Mesenchymal stem cell (in vitro differentiated cells and primary cell): ENCODE data around the gene AIF1.

Source experiments
- DNase-seq: peaks from one replicate; pipeline ENCODE4 v3.0.0-alpha.2; 2013
- H2AFZ ChIP-seq: one replicate; pipeline ENCODE4 v1.6.1; 2013; ENCODE audit warnings: low read depth, mild to moderate bottlenecking, control low read depth, inconsistent platforms, low read length, moderate library complexity
- H2AK5ac ChIP-seq: 2 replicates; pipeline ENCODE4 v1.6.1; 2013; ENCODE audit warnings: low read length, moderate library complexity, mild to moderate bottlenecking, inconsistent platforms; ENCODE audit not compliant: severe bottlenecking
- H2BK120ac ChIP-seq: one replicate; pipeline ENCODE4 v1.6.1; 2013; ENCODE audit warnings: low read depth, mild to moderate bottlenecking, inconsistent platforms, low read length, moderate library complexity
- H2BK12ac ChIP-seq, 2 experiments: one replicate each; pipeline ENCODE4 v1.6.1; 2013; ENCODE audit warnings: inconsistent platforms in 2 of 2, low read length in 2 of 2, mild to moderate bottlenecking in 2 of 2, moderate library complexity in 2 of 2, control low read depth in 1 of 2
- H2BK15ac ChIP-seq: one replicate; pipeline ENCODE4 v1.6.1; 2013; ENCODE audit warnings: mild to moderate bottlenecking, low read depth, inconsistent platforms; ENCODE audit not compliant: poor library complexity, severe bottlenecking
- H2BK5ac ChIP-seq: 2 replicates; pipeline ENCODE4 v1.6.1; 2013; ENCODE audit warnings: low read depth, mild to moderate bottlenecking, low read length, control low read depth, inconsistent platforms; ENCODE audit not compliant: poor library complexity, severe bottlenecking
- H3K14ac ChIP-seq, 2 experiments: one replicate each; pipeline ENCODE4 v1.6.1; 2013; ENCODE audit warnings: inconsistent platforms in 2 of 2, low read length in 2 of 2, control low read depth in 1 of 2, mild to moderate bottlenecking in 1 of 2, moderate library complexity in 1 of 2
- H3K18ac ChIP-seq, 2 experiments: one replicate each; pipeline ENCODE4 v1.6.1; 2013; ENCODE audit warnings: inconsistent platforms in 2 of 2, low read length in 2 of 2, control low read depth in 1 of 2, low read depth in 1 of 2, mild to moderate bottlenecking in 1 of 2
- H3K23ac ChIP-seq, 2 experiments: one replicate each; pipeline ENCODE4 v1.6.1; 2013; ENCODE audit warnings: inconsistent platforms in 2 of 2, low read length in 2 of 2, mild to moderate bottlenecking in 2 of 2, moderate library complexity in 2 of 2, control low read depth in 1 of 2
- H3K27ac ChIP-seq: 2 replicates; pipeline ENCODE4 v1.5.1; 2013; ENCODE audit warnings: mild to moderate bottlenecking, moderate library complexity, low read length, control low read depth, inconsistent platforms; ENCODE audit not compliant: poor library complexity, severe bottlenecking
- H3K27me3 ChIP-seq, 2 experiments: 2 replicates each; pipeline versions ENCODE4 v1.6.1 to v1.7.0; 2013; ENCODE audit warnings: low read length in 2 of 2, mild to moderate bottlenecking in 2 of 2, moderate library complexity in 2 of 2, control low read depth in 1 of 2, inconsistent platforms in 1 of 2; ENCODE audit not compliant: control insufficient read depth in 1 of 2, insufficient read depth in 1 of 2
- H3K36me3 ChIP-seq, 2 experiments: 2 replicates each; pipeline versions ENCODE4 v1.6.1 to v1.7.0; 2013; ENCODE audit warnings: low read length in 2 of 2, control low read depth in 1 of 2, inconsistent platforms in 1 of 2, low read depth in 1 of 2, mild to moderate bottlenecking in 1 of 2; ENCODE audit not compliant: insufficient read depth in 2 of 2, control insufficient read depth in 1 of 2
- H3K4ac ChIP-seq, 2 experiments: one replicate each; pipeline ENCODE4 v1.6.1; 2013; ENCODE audit warnings: inconsistent platforms in 2 of 2, low read length in 2 of 2, mild to moderate bottlenecking in 2 of 2, moderate library complexity in 2 of 2, control low read depth in 1 of 2, low read depth in 1 of 2
- H3K4me1 ChIP-seq: 2 replicates; pipeline ENCODE4 v1.6.1; 2013; ENCODE audit warnings: low read depth, low read length, control low read depth; ENCODE audit not compliant: control insufficient read depth, insufficient read depth
- H3K4me2 ChIP-seq: 2 replicates; pipeline ENCODE4 v1.6.1; 2013; ENCODE audit warnings: low read length, mild to moderate bottlenecking, inconsistent platforms; ENCODE audit not compliant: poor library complexity, severe bottlenecking
- H3K4me3 ChIP-seq, 2 experiments: 2 replicates each; pipeline versions ENCODE4 v1.5.1 to v1.7.0; 2013; ENCODE audit warnings: low read length in 2 of 2, mild to moderate bottlenecking in 2 of 2, control low read depth in 1 of 2, low read depth in 1 of 2; ENCODE audit not compliant: insufficient read depth in 1 of 2
- H3K79me1 ChIP-seq: replicated peaks from 2 replicates; pipeline ENCODE4 v1.6.1; 2013; ENCODE audit warnings: mild to moderate bottlenecking, control low read depth, low read length, inconsistent platforms; ENCODE audit not compliant: poor library complexity, severe bottlenecking
- H3K9ac ChIP-seq: 2 replicates; pipeline ENCODE4 v1.7.0; 2013; ENCODE audit warnings: mild to moderate bottlenecking, low read length, moderate library complexity
- H3K9me3 ChIP-seq: 2 replicates; pipeline ENCODE4 v1.7.0; 2013; ENCODE audit warnings: mild to moderate bottlenecking, low read length; ENCODE audit not compliant: control insufficient read depth
- H4K8ac ChIP-seq: one replicate; pipeline ENCODE4 v1.6.1; 2013; ENCODE audit warnings: inconsistent platforms, mild to moderate bottlenecking, low read length, moderate library complexity
- H4K91ac ChIP-seq: one replicate; pipeline ENCODE4 v1.6.1; 2013; ENCODE audit warnings: mild to moderate bottlenecking, low read length, inconsistent platforms
- WGBS: methylation state at CpG from one replicate; pipeline ENCODE4 v1.1.7; 2013; ENCODE audit warnings: mixed read lengths; 5-methylcytosine and 5-hydroxymethylcytosine counted together

The AIF1 gene

DNA sequence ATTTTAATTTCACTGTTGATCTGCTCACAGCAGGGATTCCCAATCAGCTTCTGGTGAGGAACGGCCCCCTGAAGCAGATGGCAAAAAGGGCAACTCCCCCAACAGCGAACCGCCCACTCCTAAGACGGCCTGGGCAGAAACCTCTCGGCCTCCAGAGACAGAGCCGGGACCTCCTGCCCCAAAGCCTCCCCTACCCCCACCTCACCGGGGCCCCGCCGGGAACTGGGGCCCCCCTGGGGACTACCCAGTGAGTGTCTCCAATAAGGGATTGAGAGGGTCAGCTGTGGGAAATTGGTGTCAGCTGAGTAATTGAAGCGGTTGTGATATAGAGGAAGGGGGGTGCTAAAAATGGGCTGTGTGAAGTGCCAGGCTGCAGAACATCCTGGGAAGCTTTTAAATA, 11.9 kb downstream of the AIF1 start:
- DNase-seq: no peak
- no peaks in the 10 kb centered on the region for H3K9me3 ChIP-seq

DNA sequence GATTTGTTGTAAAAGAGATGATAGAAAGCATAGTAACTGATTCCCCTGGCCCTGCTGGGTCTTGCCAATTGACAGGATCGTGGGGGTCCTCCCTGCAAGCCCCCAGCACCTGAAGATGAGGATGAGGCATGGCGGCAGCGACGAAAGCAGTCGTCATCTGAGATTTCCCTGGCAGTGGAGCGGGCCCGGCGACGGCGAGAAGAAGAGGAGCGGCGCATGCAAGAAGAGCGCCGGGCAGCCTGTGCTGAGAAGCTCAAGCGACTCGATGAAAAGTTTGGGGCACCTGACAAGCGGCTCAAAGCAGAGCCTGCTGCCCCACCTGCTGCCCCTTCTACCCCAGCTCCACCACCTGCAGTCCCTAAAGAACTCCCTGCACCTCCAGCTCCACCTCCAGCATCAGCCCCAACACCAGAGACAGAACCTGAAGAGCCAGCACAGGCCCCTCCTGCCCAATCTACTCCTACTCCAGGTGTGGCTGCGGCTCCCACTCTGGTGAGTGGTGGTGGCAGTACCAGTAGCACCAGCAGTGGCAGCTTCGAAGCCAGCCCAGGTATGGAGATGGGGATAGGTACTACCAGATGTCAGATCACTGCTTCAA, 12.8 kb downstream of the AIF1 start:
- Histone ChIP-seq H3K14ac (no peak overlapping the region), H4K91ac (no peak overlapping the region), H3K4ac (no peak overlapping the region), H3K18ac (no peak overlapping the region), H2BK5ac (no peak overlapping the region), H3K23ac (no peak overlapping the region), H3K27me3 (no peaks in the 10 kb centered on the region), H3K9me3 (no peaks in the 10 kb centered on the region), H3K4me1 (peaks cover 7% of the 10 kb centered on the region), H3K4me3 (no peak overlapping the region), H2BK120ac (no peak overlapping the region), H2AK5ac (no peak overlapping the region), H3K4me2 (no peak overlapping the region), H3K9ac (no peak overlapping the region), H2AFZ (no peak overlapping the region), H3K27ac (no peak overlapping the region), H3K79me1 (peaks cover 18% of the 10 kb centered on the region), H2BK15ac (no peak overlapping the region), H4K8ac (no peak overlapping the region), H3K36me3 (peaks cover 93 to 98% of the 10 kb centered on the region in 2 experiments), H2BK12ac (no peak overlapping the region)
- 99% methylated on average over 19 of the region's 19 CpGs for WGBS
- DNase-seq: no peak

More for the DNA sequence above, 11.9 kb downstream of the AIF1 start:
- Histone ChIP-seq H3K18ac (no peak overlapping the region), H3K36me3 (peaks cover 88 to 93% of the 10 kb centered on the region in 2 experiments), H2BK12ac (no peak overlapping the region), H3K4me1 (peaks cover 10% of the 10 kb centered on the region), H3K14ac (no peak overlapping the region), H2BK5ac (no peak overlapping the region), H3K4ac (no peak overlapping the region), H4K8ac (no peak overlapping the region), H4K91ac (no peak overlapping the region), H3K27me3 (no peaks in the 10 kb centered on the region), H3K4me3 (no peak overlapping the region), H3K27ac (no peak overlapping the region), H3K9ac (no peak overlapping the region), H3K23ac (no peak overlapping the region), H2AFZ (no peak overlapping the region), H2AK5ac (no peak overlapping the region), H2BK120ac (no peak overlapping the region), H3K4me2 (no peak overlapping the region), H3K79me1 (peaks cover 16% of the 10 kb centered on the region), H2BK15ac (no peak overlapping the region)
- WGBS: 98% methylated on average over 5 of the region's 10 CpGs

DNA sequence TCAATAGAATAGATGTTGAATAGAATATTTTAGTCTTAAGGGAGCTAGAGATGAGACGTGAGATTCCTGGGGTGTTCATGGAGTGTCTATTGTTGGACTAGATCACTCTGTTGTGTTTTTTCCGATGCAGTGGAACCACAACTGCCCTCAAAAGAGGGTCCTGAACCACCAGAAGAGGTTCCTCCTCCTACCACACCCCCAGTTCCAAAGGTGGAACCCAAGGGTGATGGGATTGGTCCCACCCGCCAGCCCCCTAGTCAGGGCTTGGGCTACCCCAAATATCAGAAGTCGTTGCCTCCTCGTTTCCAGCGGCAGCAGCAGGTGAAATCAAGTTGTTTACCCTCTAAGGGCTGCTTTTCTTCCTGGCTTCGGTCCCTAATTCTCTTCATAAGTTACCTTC, 14.0 kb downstream of the AIF1 start:
- Histone ChIP-seq H3K9ac (no peak overlapping the region), H3K4me2 (no peak overlapping the region), H2BK12ac (no peak overlapping the region), H3K14ac (no peak overlapping the region), H3K4me1 (peaks cover 3% of the 10 kb centered on the region), H2AFZ (no peak overlapping the region), H3K79me1 (peaks cover 22% of the 10 kb centered on the region), H2BK15ac (no peak overlapping the region), H3K36me3 (peaks cover 96 to 100% of the 10 kb centered on the region in 2 experiments), H3K27ac (no peak overlapping the region), H4K8ac (no peak overlapping the region), H2BK5ac (no peak overlapping the region), H3K4ac (no peak overlapping the region), H4K91ac (no peak overlapping the region), H2AK5ac (no peak overlapping the region), H3K27me3 (no peaks in the 10 kb centered on the region), H3K18ac (no peak overlapping the region), H3K23ac (no peak overlapping the region), H3K9me3 (no peaks in the 10 kb centered on the region), H3K4me3 (no peak overlapping the region), H2BK120ac (no peak overlapping the region)
- no peak for DNase-seq
- 96% methylated on average over 6 of the region's 7 CpGs for WGBS

DNA sequence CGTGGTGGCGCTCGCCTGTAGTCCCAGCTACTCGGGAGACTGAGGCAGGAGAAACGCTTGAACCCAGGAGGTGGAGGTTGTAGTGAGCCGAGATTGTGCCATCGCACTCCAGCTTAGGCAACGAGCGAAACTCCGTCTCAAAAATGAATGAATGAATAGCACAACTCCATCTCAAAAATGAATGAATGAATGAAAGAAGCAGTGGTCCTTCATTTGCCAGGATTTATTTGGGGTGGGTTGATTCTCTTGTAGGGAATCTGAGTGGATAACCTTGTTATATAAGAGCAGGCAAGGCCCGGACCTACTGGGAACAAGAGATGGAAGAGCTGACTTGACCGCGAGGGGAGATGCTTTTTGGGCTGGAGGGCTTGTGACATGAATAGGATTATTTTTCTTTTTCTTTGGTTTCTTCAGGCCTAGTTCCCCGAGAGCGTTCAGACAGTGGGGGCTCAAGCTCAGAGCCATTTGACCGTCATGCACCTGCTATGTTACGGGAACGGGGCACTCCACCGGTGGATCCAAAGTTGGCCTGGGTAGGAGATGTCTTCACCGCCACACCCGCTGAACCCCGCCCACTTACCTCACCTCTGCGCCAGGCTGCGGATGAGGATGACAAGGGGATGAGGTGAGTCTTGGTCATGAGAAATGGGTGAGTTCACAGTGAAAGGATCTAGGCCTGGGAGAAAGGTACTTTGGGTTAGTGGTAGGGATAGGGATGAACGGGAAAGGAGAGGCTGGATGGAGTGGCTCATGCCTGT, 15.3 kb downstream of the AIF1 start:
- Histone ChIP-seq H2BK15ac (no peak overlapping the region), H3K9ac (peak overlapping the region; percentile 41), H2BK5ac (no peak overlapping the region), H3K4me1 (no peaks in the 10 kb centered on the region), H3K9me3 (no peaks in the 10 kb centered on the region), H3K36me3 (peaks cover 96 to 100% of the 10 kb centered on the region in 2 experiments), H3K23ac (no peak overlapping the region), H3K14ac (no peak overlapping the region), H3K79me1 (peaks cover 20% of the 10 kb centered on the region), H3K27me3 (no peaks in the 10 kb centered on the region), H4K91ac (no peak overlapping the region), H2BK120ac (no peak overlapping the region), H3K18ac (no peak overlapping the region), H2AK5ac (no peak overlapping the region), H3K4me3 (no peak overlapping the region), H3K4ac (no peak overlapping the region), H3K27ac (no peak overlapping the region), H2BK12ac (no peak overlapping the region), H3K4me2 (no peak overlapping the region), H4K8ac (no peak overlapping the region), H2AFZ (no peak overlapping the region)
- DNase-seq: no peak
- 98% methylated on average over 25 of the region's 25 CpGs for WGBS
